ENCODE results near the gene NFKBIL1.

- TF ChIP-seq, protein P1, sequence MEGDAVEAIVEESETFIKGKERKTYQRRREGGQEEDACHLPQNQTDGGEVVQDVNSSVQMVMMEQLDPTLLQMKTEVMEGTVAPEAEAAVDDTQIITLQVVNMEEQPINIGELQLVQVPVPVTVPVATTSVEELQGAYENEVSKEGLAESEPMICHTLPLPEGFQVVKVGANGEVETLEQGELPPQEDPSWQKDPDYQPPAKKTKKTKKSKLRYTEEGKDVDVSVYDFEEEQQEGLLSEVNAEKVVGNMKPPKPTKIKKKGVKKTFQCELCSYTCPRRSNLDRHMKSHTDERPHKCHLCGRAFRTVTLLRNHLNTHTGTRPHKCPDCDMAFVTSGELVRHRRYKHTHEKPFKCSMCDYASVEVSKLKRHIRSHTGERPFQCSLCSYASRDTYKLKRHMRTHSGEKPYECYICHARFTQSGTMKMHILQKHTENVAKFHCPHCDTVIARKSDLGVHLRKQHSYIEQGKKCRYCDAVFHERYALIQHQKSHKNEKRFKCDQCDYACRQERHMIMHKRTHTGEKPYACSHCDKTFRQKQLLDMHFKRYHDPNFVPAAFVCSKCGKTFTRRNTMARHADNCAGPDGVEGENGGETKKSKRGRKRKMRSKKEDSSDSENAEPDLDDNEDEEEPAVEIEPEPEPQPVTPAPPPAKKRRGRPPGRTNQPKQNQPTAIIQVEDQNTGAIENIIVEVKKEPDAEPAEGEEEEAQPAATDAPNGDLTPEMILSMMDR (conservative IDR thresholded peaks at IDR 0.05; ENCODE audit: low read depth in 2 of 2) = no peak
- TF ChIP-seq EZH2 (IDR thresholded peaks at IDR 0.05; ENCODE audit: low read depth, unreplicated experiment) = no peak
Observed at GRCh38 chr6:31532644-31533454, 14.6 kb upstream of the NFKBIL1 start.
